GM18907 (cell line): ENCODE data around the gene SORCS2.

Experiments used
- ATAC-seq: cut with Tn5 transposase; IDR thresholded peaks from one replicate; pipeline ENCODE4 v1.9.1; 2021; ENCODE audit warnings: mild to moderate bottlenecking, moderate library complexity; ENCODE audit not compliant: unreplicated experiment

The SORCS2 gene

GRCh38 chr4:7620086-7620813 lies 427.9 kb downstream of the SORCS2 start:
- no peak for ATAC-seq

DNA sequence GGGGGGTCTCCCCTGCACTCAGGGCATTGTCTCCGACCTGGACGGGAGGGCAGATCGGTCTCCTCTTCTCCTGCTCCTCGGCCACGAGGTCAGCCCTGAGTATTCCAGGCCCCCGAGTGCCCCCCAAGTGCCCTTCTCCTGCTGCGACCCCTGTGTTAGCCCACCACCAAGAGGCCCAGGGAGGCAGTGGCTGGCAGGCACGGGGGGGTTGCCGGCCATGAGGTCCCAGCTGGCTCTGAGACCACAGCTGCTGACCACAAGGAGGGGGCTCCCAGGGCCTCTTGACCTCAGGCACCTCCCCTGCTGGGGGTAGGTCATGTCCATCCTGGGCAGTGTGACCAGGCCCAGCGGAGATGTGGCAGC lies 428.5 kb downstream of the SORCS2 start:
- no peak for ATAC-seq

DNA sequence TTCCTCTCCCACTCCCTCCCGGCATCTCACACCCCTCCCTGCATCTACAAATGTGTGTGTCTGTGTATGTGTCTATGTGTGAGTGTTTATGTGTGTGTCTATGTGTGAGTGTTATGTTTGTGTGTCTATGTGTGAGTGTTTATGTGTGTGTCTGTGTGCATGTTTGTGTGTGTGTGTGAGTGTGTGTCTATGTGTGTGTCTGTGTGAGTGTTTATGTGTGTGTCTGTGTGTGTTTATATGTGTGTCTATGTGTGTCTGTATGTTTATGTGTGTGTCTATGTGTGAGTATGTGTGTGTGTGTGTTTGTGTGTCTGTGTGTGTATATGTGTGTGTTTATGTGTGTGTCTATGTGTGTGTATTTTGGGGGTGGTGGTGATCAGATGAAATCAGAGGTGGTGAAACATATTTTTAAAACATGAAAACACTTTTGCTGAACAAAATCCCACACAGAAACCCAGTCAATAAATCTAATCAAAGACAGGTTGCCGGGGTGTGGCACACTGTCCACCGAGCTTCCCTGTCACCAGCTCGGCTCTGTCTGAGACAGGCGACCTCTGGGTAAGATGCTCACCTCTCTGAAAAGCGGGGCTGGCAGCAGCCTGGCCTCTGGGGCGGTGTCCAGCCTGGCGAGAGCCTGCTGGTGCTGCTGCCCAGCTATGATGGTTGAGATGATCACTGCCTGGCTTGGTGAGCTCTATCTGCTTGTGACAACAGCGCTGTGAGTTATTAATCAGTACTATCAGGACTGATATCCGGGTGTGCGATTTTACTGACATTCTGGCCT lies 429.1 kb downstream of the SORCS2 start:
- ATAC-seq: no peak

- no peak for ATAC-seq
Measured at GRCh38 chr4:7622371-7622770, 430.0 kb downstream of the SORCS2 start.

DNA sequence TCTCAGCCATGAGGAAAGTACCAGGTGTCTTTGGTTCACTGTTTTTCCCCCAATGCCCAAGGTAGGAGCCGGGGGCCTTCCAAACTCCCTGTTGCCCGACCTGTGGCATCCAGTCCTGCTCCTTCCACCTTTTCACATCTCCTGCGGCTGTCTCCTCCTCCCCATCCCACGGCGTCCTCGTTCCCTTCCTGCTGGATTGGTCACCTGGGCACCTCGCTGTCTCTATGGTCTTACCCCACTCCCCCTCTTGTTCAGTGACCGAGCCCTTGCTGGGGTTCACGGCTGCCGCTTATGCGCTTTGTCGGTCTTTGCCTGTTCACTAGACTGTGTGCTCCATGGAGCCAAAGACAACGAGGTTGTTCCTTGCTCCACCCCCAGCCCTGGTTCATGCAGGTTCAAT lies 431.1 kb downstream of the SORCS2 start:
- ATAC-seq: no peak

- ATAC-seq: no peak
Measured at GRCh38 chr4:7624396-7624980, 432.1 kb downstream of the SORCS2 start.

DNA sequence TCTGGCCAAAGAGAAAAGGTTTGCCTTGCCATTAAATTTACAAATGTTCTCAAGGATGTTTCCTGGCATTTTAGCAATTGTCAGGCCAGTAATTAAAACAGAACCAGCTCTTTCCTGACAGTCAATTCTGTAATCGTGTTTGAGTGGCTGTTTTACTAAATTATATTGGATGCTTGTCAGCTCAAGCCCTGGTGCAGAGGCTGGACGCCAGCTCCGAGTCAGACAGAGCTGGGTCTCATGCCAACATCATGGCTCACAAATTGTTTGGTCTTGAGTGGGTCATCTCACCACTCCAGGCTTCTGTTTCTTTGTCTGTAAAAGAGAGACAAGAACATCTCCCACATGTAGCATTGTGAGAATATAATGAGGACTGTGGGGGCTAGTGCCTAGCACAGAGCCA lies 432.7 kb downstream of the SORCS2 start:
- ATAC-seq: no peak

DNA sequence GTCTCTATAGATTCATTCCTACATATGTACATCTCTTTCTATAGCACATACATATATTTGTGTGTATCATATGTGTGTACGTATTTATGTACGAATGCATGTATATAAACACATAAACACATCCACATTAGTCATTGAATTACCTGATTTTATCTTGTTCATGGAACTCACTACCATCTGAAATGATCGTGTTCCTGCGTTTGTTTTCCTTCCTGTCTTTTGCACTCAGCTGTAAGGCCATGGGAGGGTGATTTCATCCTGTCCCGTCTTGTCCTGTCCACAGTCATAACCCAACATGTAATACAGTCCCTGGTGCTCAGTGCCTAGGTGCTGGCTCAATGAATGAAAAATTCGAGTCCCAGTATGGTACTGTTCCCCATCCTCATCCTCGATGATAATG lies 434.2 kb downstream of the SORCS2 start:
- no peak for ATAC-seq

- ATAC-seq: no peak
Measured at GRCh38 chr4:7627251-7628250, 435.2 kb downstream of the SORCS2 start.

- ATAC-seq: no peak
Measured at GRCh38 chr4:7628432-7628831, 436.1 kb downstream of the SORCS2 start.

GRCh38 chr4:7629501-7630254 lies 437.3 kb downstream of the SORCS2 start:
- no peak for ATAC-seq

DNA sequence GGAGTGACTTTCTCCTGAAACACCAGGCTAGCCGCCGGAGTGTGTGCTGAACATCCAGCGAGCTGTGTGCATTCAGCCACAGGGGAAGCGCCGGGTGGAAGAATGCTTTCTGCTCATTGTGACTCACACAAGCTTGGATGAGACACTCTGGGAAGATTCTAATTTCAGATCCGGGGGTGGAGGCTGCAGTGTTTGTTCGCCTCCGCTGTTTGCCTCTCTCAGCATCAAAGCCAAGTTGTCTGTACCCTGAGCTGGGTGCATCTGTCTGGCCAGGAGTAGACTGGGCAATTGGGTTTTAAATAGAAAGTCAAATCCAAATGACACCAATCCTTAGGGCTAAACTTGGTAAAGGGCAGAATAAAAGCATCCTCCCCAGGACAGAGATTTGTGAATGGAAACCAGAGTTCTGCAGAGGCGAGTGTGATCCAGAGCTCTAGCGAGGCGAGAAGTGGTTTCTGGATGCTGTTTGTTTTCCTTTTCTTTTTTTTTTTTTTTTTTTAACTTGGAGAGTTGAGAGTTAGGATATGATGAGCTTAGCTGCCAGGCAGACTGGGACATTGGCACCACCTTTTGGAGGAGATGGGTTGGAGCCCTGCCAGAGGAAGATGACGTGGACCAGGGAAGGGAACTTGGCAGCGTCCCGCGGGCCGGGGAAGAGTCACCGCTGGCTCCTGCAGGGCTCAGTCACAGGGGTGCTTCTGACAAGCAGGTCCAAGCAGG lies 438.4 kb downstream of the SORCS2 start:
- no peak for ATAC-seq

- no peak for ATAC-seq
Measured at GRCh38 chr4:7631288-7632014, 439.1 kb downstream of the SORCS2 start.

- no peak for ATAC-seq
Measured at GRCh38 chr4:7632341-7632740, 440.0 kb downstream of the SORCS2 start.

- ATAC-seq: no peak
Measured at GRCh38 chr4:7632971-7633370, 440.6 kb downstream of the SORCS2 start.

DNA sequence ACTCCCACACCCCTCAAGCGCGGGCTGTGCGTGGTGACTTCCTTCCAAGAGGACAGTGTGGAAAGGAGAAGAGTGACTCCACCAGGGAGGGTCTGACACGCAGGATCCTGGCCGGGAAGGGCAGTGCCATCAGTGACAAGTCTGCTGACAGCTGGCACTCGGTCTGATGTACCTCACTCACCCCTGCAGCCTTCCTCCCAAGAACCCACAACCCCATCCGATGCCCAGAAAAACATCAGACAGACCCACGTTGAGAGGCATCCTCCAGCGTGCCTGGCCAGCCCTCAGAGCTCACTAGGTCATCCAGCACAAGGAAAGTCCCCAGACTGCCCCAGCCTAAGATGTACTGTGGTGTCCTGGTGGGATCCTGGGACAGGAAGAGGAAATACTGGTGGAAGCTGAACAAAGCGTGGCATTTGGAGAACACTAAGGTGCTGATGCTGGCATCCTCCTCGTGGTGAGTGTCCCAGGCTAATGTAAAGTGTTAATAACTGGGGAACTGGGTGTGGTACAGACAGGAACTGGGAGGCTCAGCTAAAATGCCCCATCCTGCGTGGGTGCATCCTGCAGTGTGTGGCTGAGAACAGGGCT lies 442.4 kb downstream of the SORCS2 start:
- no peak for ATAC-seq

- no peak for ATAC-seq
Measured at GRCh38 chr4:7635445-7636239, 443.3 kb downstream of the SORCS2 start.

DNA sequence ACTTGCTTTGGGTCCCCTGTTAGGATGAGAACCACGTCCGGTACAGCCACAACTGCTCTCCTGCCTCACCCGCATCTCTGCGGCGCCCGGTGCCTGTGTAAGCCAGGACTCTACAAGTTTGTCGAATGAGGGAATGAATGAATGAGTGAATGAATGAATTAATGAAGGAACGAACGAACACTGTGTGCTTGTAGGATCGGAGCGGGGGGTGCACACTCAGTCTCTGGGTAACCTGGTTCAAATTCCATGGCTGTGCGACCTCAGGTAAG lies 443.8 kb downstream of the SORCS2 start:
- ATAC-seq: no peak
